Measurements from ENCODE around the gene KCNN1. TPM values are rescaled to one million over a fixed set of nuclear protein-coding genes. Genes with fewer than 3 reads are reported as not detected.
A peak's percentile ranks its signal among the peaks of the same experiment; 100 is the strongest.
"Not testable (repeated sequence)": the region's sequence is repeated elsewhere in the genome, so short reads cannot be mapped to it uniquely, and the experiment has no call there.

The KCNN1 gene
- 8.4 TPM for polyA plus RNA-seq (2013, experiment 1 of 2)
- 7.4 TPM for polyA plus RNA-seq (2013, experiment 2 of 2)

DNA sequence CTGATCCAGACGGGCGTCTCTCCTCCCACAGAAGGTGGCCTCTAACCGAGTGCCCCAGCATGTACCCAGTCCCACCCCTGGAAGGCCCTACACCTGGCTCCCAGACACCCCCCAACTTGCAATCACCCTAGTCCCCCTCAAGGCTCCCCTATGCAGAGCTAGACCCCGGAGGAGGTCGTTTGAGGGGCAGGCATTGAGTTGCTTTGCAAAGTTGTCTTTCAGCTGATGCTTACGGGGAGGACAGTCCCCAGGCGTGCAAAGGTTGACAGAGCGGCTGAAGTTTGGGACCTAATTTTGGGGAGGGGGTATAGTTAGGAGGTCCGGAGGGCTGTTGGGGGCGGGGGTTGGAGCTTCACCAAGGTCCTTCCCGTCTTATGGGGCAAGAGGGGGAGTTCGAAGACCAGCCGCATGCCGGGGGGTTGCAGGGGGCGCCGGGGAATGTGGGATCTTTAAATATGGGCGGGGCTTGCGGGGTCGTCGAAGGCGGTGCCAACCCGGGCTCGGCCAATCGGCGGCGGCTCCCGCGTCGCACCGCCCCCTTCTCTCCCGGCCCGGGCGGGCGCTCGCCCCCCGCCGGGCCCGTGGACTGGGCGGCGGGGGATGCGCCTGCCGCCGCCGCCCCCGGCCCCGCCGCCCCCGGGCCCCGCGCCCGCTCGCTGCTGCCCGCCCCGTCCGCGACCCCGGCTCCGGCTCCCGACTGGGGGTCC is at the start of gene KCNN1:
Gene KCNN1, plus strand, starts transcription at position 558 of the 707 bp plus-strand sequence. CDS start 6,782 bp downstream, outside the sequence.
- peak within 1 kb of the TSS; percentile 65 for H3K23ac ChIP-seq (ENCODE audit: low read depth, low read length, poor library complexity)
- H3K4ac ChIP-seq (ENCODE audit: low read length), result peak within 1 kb of the TSS; percentile 32
- H3K14ac ChIP-seq (ENCODE audit: low read length), result peak within 1 kb of the TSS; percentile 72
- H2BK5ac ChIP-seq (ENCODE audit: low read length), result peak within 1 kb of the TSS; percentile 77
- WGBS, 2 donors (ENCODE audit: extremely low coverage in 2 of 2, insufficient read length in 2 of 2, insufficient replicate concordance in 1 of 2), result no CpG with 5 or more reads among the region's 59 CpGs
- H2AFZ ChIP-seq (ENCODE audit: low read length), result peak within 1 kb of the TSS; percentile 85
- peak within 1 kb of the TSS; percentile 92 for H3K9ac ChIP-seq (ENCODE audit: low read depth, low read length, poor library complexity)
- peaks cover 0 to 30% (median 11%) of the 10 kb centered on the region in 3 experiments for H3K27me3 ChIP-seq (ENCODE audit: control insufficient read depth in 3 of 3, insufficient read depth in 3 of 3, low read depth in 1 of 3, low read length in 3 of 3)
- peak within 1 kb of the TSS; percentile 87 for H2BK120ac ChIP-seq (ENCODE audit: low read depth, low read length)
- H2AK5ac ChIP-seq (ENCODE audit: low read depth, low read length), result peak within 1 kb of the TSS; percentile 84
- H2BK12ac ChIP-seq (ENCODE audit: low read length), result no peak within 1 kb of the TSS
- peak within 1 kb of the TSS; percentile 75 for H2BK15ac ChIP-seq (ENCODE audit: low read length)
- H3K79me1 ChIP-seq (ENCODE audit: low read depth, low read length), result peaks cover 2% of the 10 kb centered on the region
- H3K4me2 ChIP-seq (ENCODE audit: insufficient read depth, low read length, poor library complexity, severe bottlenecking), result peak within 1 kb of the TSS; percentile 100
- peak within 1 kb of the TSS; percentile 53 to 84 for H3K4me3 ChIP-seq (ENCODE audit: low read length in 2 of 2)
- H3K18ac ChIP-seq (ENCODE audit: low read length), result peak within 1 kb of the TSS; percentile 95
- H3K9me3 ChIP-seq (replicated peaks in 1 of 2; ENCODE audit: control insufficient read depth in 2 of 2, insufficient read depth in 1 of 2, low read depth in 1 of 2, low read length in 2 of 2), result no peaks in the 10 kb centered on the region
- H3K27ac ChIP-seq (replicated peaks; ENCODE audit: low read length), result no peak within 1 kb of the TSS
- H4K8ac ChIP-seq (ENCODE audit: low read depth, low read length), result no peak within 1 kb of the TSS
- DNase-seq (ENCODE audit: low spot score), result no peak
- peaks cover 13 to 18% of the 10 kb centered on the region in 2 donors for H3K4me1 ChIP-seq (ENCODE audit: control insufficient read depth in 2 of 2, insufficient read depth in 1 of 2, low read depth in 1 of 2, low read length in 2 of 2)
- H4K91ac ChIP-seq (ENCODE audit: low read depth, low read length, poor library complexity), result peak within 1 kb of the TSS; percentile 46
- H3K36me3 ChIP-seq (replicated peaks in 1 of 2; ENCODE audit: control insufficient read depth in 2 of 2, insufficient read depth in 2 of 2, low read length in 2 of 2), result no peaks in the 10 kb centered on the region

DNA sequence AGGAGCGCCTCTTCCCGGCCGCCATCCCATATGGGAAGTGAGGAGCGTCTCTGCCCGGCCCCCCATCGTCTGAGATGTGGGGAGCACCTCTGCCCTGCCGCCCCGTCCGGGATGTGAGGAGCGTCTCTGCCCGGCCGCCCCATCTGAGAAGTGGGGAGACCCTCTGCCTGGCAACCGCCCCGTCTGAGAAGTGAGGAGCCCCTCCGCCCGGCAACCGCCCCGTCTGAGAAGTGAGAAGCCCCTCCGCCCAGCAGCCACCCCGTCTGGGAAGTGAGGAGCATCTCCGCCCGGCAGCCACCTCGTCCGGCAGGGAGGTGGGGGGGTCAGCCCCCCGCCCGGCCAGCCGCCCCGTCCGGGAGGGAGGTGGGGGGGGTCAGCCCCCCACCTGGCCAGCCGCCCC is 48.8 kb upstream of the KCNN1 start:
- not testable (repeated sequence) for DNase-seq (ENCODE audit: low spot score); H3K9ac ChIP-seq (ENCODE audit: low read depth, low read length, poor library complexity); H3K4ac ChIP-seq (ENCODE audit: low read length)

DNA sequence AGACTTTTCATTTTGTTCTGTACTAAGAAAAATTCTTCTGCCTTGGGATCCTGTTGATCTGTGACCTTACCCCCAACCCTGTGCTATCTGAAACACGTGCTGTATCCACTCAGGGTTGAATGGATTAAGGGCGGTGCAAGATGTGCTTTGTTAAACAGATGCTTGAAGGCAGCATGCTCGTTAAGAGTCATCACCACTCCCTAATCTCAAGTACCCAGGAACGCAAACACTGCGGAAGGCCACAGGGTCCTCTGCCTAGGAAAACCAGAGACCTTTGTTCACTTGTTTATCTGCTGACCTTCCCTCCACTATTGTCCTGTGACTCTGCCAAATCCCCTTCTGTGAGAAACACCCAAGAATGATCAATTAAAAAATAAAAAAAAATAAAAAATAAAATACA is 47.8 kb upstream of the KCNN1 start:
- H2BK15ac ChIP-seq (ENCODE audit: low read length); H3K27ac ChIP-seq (replicated peaks; ENCODE audit: low read length); H3K36me3 ChIP-seq (replicated peaks in 1 of 2; ENCODE audit: control insufficient read depth in 2 of 2, insufficient read depth in 2 of 2, low read length in 2 of 2); H2AFZ ChIP-seq (ENCODE audit: low read length); H2AK5ac ChIP-seq (ENCODE audit: low read depth, low read length); H3K9me3 ChIP-seq (replicated peaks in 1 of 2; ENCODE audit: control insufficient read depth in 2 of 2, insufficient read depth in 1 of 2, low read depth in 1 of 2, low read length in 2 of 2); DNase-seq (ENCODE audit: low spot score); H2BK12ac ChIP-seq (ENCODE audit: low read length); H2BK120ac ChIP-seq (ENCODE audit: low read depth, low read length); H3K14ac ChIP-seq (ENCODE audit: low read length); H3K4me3 ChIP-seq (ENCODE audit: low read length in 2 of 2); H3K23ac ChIP-seq (ENCODE audit: low read depth, low read length, poor library complexity); H2BK5ac ChIP-seq (ENCODE audit: low read length); H3K9ac ChIP-seq (ENCODE audit: low read depth, low read length, poor library complexity); H3K79me1 ChIP-seq (ENCODE audit: low read depth, low read length); H3K18ac ChIP-seq (ENCODE audit: low read length); H3K4me1 ChIP-seq (ENCODE audit: control insufficient read depth in 2 of 2, insufficient read depth in 1 of 2, low read depth in 1 of 2, low read length in 2 of 2); H3K4me2 ChIP-seq (ENCODE audit: insufficient read depth, low read length, poor library complexity, severe bottlenecking); H4K91ac ChIP-seq (ENCODE audit: low read depth, low read length, poor library complexity); H3K27me3 ChIP-seq (ENCODE audit: control insufficient read depth in 3 of 3, insufficient read depth in 3 of 3, low read depth in 1 of 3, low read length in 3 of 3); H4K8ac ChIP-seq (ENCODE audit: low read depth, low read length); H3K4ac ChIP-seq (ENCODE audit: low read length): not testable (repeated sequence)
- no CpG with 5 or more reads among the region's 5 CpGs for WGBS, 2 donors (ENCODE audit: extremely low coverage in 2 of 2, insufficient read length in 2 of 2, insufficient replicate concordance in 1 of 2)

More for the DNA sequence above, 48.8 kb upstream of the KCNN1 start:
- H3K9me3 ChIP-seq (replicated peaks in 1 of 2; ENCODE audit: control insufficient read depth in 2 of 2, insufficient read depth in 1 of 2, low read depth in 1 of 2, low read length in 2 of 2); H2BK120ac ChIP-seq (ENCODE audit: low read depth, low read length); H3K18ac ChIP-seq (ENCODE audit: low read length); H2AK5ac ChIP-seq (ENCODE audit: low read depth, low read length); H3K27me3 ChIP-seq (ENCODE audit: control insufficient read depth in 3 of 3, insufficient read depth in 3 of 3, low read depth in 1 of 3, low read length in 3 of 3); H3K14ac ChIP-seq (ENCODE audit: low read length); H3K79me1 ChIP-seq (ENCODE audit: low read depth, low read length); H2BK5ac ChIP-seq (ENCODE audit: low read length); H3K23ac ChIP-seq (ENCODE audit: low read depth, low read length, poor library complexity); H4K8ac ChIP-seq (ENCODE audit: low read depth, low read length); H4K91ac ChIP-seq (ENCODE audit: low read depth, low read length, poor library complexity); H2BK15ac ChIP-seq (ENCODE audit: low read length); H3K36me3 ChIP-seq (replicated peaks in 1 of 2; ENCODE audit: control insufficient read depth in 2 of 2, insufficient read depth in 2 of 2, low read length in 2 of 2); H3K4me3 ChIP-seq (ENCODE audit: low read length in 2 of 2); H2BK12ac ChIP-seq (ENCODE audit: low read length); H3K4me2 ChIP-seq (ENCODE audit: insufficient read depth, low read length, poor library complexity, severe bottlenecking); H3K4me1 ChIP-seq (ENCODE audit: control insufficient read depth in 2 of 2, insufficient read depth in 1 of 2, low read depth in 1 of 2, low read length in 2 of 2); H3K27ac ChIP-seq (replicated peaks; ENCODE audit: low read length); H2AFZ ChIP-seq (ENCODE audit: low read length): not testable (repeated sequence)
- WGBS, 2 donors (ENCODE audit: extremely low coverage in 2 of 2, insufficient read length in 2 of 2, insufficient replicate concordance in 1 of 2), result no CpG with 5 or more reads among the region's 30 CpGs

DNA sequence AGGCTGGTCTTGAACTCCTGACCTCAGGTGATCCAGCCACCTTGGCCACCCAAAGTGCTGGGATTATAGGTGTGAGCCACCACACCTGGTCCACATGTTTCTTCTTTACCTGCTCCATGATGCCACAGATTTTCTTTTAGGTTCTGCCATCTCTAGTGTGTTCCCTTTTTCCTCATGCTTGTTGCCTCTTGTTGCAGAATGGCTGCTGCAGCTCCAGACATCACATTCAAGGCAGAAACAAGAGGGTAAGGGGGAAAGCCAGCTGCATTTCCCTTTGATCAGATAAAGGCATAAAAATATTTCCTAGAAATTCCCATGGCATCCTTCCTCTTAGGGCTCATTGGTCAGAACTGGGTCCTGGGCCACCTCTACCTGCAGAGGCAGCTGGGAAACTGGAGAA is 46.4 kb upstream of the KCNN1 start:
- H2BK120ac ChIP-seq (ENCODE audit: low read depth, low read length), result no peak overlapping the region
- no peak overlapping the region for H2BK15ac ChIP-seq (ENCODE audit: low read length)
- no peak overlapping the region for H4K91ac ChIP-seq (ENCODE audit: low read depth, low read length, poor library complexity)
- no peak overlapping the region for H4K8ac ChIP-seq (ENCODE audit: low read depth, low read length)
- H2AK5ac ChIP-seq (ENCODE audit: low read depth, low read length), result no peak overlapping the region
- no peak for DNase-seq (ENCODE audit: low spot score)
- no peak overlapping the region for H3K27ac ChIP-seq (replicated peaks; ENCODE audit: low read length)
- H2BK5ac ChIP-seq (ENCODE audit: low read length), result no peak overlapping the region
- peaks cover 0 to 3% of the 10 kb centered on the region in 2 donors for H3K9me3 ChIP-seq (replicated peaks in 1 of 2; ENCODE audit: control insufficient read depth in 2 of 2, insufficient read depth in 1 of 2, low read depth in 1 of 2, low read length in 2 of 2)
- H3K4me1 ChIP-seq (ENCODE audit: control insufficient read depth in 2 of 2, insufficient read depth in 1 of 2, low read depth in 1 of 2, low read length in 2 of 2), result no peaks in the 10 kb centered on the region
- no peak overlapping the region for H3K9ac ChIP-seq (ENCODE audit: low read depth, low read length, poor library complexity)
- H3K14ac ChIP-seq (ENCODE audit: low read length), result no peak overlapping the region
- H3K79me1 ChIP-seq (ENCODE audit: low read depth, low read length), result no peaks in the 10 kb centered on the region
- no peaks in the 10 kb centered on the region for H3K27me3 ChIP-seq (ENCODE audit: control insufficient read depth in 3 of 3, insufficient read depth in 3 of 3, low read depth in 1 of 3, low read length in 3 of 3)
- H3K18ac ChIP-seq (ENCODE audit: low read length), result no peak overlapping the region
- no peak overlapping the region for H3K4ac ChIP-seq (ENCODE audit: low read length)
- H3K4me2 ChIP-seq (ENCODE audit: insufficient read depth, low read length, poor library complexity, severe bottlenecking), result no peak overlapping the region
- H2BK12ac ChIP-seq (ENCODE audit: low read length), result no peak overlapping the region
- no peak overlapping the region for H3K23ac ChIP-seq (ENCODE audit: low read depth, low read length, poor library complexity)
- no peak overlapping the region for H2AFZ ChIP-seq (ENCODE audit: low read length)
- H3K4me3 ChIP-seq (ENCODE audit: low read length in 2 of 2), result no peak overlapping the region
- H3K36me3 ChIP-seq (replicated peaks in 1 of 2; ENCODE audit: control insufficient read depth in 2 of 2, insufficient read depth in 2 of 2, low read length in 2 of 2), result no peaks in the 10 kb centered on the region
